Cardiac muscle cell (in vitro differentiated cells and primary cell): ENCODE measurements around the gene SMYD3. TPM values are rescaled to one million over a fixed set of nuclear protein-coding genes. Genes with fewer than 3 reads are reported as not detected.

Experiments
- DNase-seq, 2 donors: peaks; one replicate each; pipeline versions ENCODE4 v3.0.0 to v3.0.0-alpha.2; 2010 to 2017; ENCODE audit warnings: low read depth in 1 of 2, low spot score in 1 of 2
- H3K27ac ChIP-seq: fragments of 200-600 bp; sonication (generic); 2 replicates; pipeline ENCODE4 v1.5.1; 2016
- H3K27me3 ChIP-seq: fragments of 200-600 bp; sonication (generic); 2 replicates; pipeline ENCODE4 v1.6.0; 2016; ENCODE audit warnings: control low read depth
- H3K36me3 ChIP-seq: fragments of 200-600 bp; sonication (generic); 2 replicates; pipeline ENCODE4 v1.5.1; 2016; ENCODE audit warnings: control low read depth
- H3K4me1 ChIP-seq: fragments of 200-600 bp; sonication (generic); 2 replicates; pipeline ENCODE4 v1.8.1; 2017; ENCODE audit warnings: low read depth, mild to moderate bottlenecking, mixed run types
- H3K4me3 ChIP-seq: fragments of 200-600 bp; sonication (generic); 2 replicates; pipeline ENCODE4 v1.5.1; 2016; ENCODE audit warnings: mild to moderate bottlenecking
- H3K9me3 ChIP-seq: fragments of 200-600 bp; sonication (generic); 2 replicates; pipeline ENCODE4 v1.5.1; 2017; ENCODE audit warnings: low read depth, mild to moderate bottlenecking, control low read depth
- CTCF ChIP-seq: IDR thresholded peaks from 2 replicates; pipeline ENCODE4 v1.5.1; 2012; ENCODE audit warnings: low read depth, mild to moderate bottlenecking, low read length
- polyA plus RNA-seq: library from polyadenylated mRNA; unstranded; fragments of >200 nt; fragmentation: Nextera tagmentation; extraction: Ambion mirVana; gene quantifications from 2 replicates; pipeline ENCODE4 v1.2.1, GENCODE V29; 2016
- total RNA-seq: library from RNA; depleted of rRNA; stranded (reverse); fragments of >200 nt; gene quantifications from 2 replicates; pipeline ENCODE4 v1.2.3, GENCODE V29; 2016

SMYD3 gene
- total and polyA plus RNA-seq, 2 experiments from 2014 or later: 47.2 to 50.8 TPM

GRCh38 chr1:245753807-245754206, 753.3 kb downstream of the SMYD3 start:
- H3K9me3 ChIP-seq: no peaks in the 10 kb centered on the region
- H3K27ac ChIP-seq: no peak overlapping the region
- H3K27me3 ChIP-seq: no peaks in the 10 kb centered on the region
- H3K4me1 ChIP-seq: peaks cover 24% of the 10 kb centered on the region
- DNase-seq: no peak
- no peak for TF ChIP-seq CTCF
- H3K36me3 ChIP-seq: no peaks in the 10 kb centered on the region
- H3K4me3 ChIP-seq: no peak overlapping the region

GRCh38 chr1:245752561-245752960, 754.5 kb downstream of the SMYD3 start:
- Histone ChIP-seq H3K4me3 (no peak overlapping the region), H3K27me3 (no peaks in the 10 kb centered on the region), H3K4me1 (peaks cover 20% of the 10 kb centered on the region), H3K27ac (peak overlapping the region; percentile 71), H3K36me3 (no peaks in the 10 kb centered on the region), H3K9me3 (no peaks in the 10 kb centered on the region)
- peak in 1 of 2 donors; percentile 71 for DNase-seq
- TF ChIP-seq CTCF: no peak

- no peaks in the 10 kb centered on the region for H3K27me3 ChIP-seq
- no peaks in the 10 kb centered on the region for H3K36me3 ChIP-seq
- no peak for TF ChIP-seq CTCF
- DNase-seq: peak; percentile 7 to 52
- H3K4me3 ChIP-seq: no peak overlapping the region
- H3K27ac ChIP-seq: peak overlapping the region; percentile 71
- H3K4me1 ChIP-seq: peaks cover 20% of the 10 kb centered on the region
- H3K9me3 ChIP-seq: no peaks in the 10 kb centered on the region
Observed at GRCh38 chr1:245751726-245752470, 755.2 kb downstream of the SMYD3 start.

GRCh38 chr1:245751116-245751515, 756.0 kb downstream of the SMYD3 start:
- DNase-seq: peak in 1 of 2 donors; percentile 91
- H3K4me1 ChIP-seq: peaks cover 20% of the 10 kb centered on the region
- no peaks in the 10 kb centered on the region for H3K9me3 ChIP-seq
- no peaks in the 10 kb centered on the region for H3K36me3 ChIP-seq
- no peaks in the 10 kb centered on the region for H3K27me3 ChIP-seq
- no peak overlapping the region for H3K4me3 ChIP-seq
- H3K27ac ChIP-seq: no peak overlapping the region
- TF ChIP-seq CTCF: no peak

- no peak for TF ChIP-seq CTCF
- H3K4me3 ChIP-seq: no peak overlapping the region
- H3K27ac ChIP-seq: no peak overlapping the region
- H3K27me3 ChIP-seq: no peaks in the 10 kb centered on the region
- H3K36me3 ChIP-seq: no peaks in the 10 kb centered on the region
- no peak for DNase-seq
- H3K9me3 ChIP-seq: no peaks in the 10 kb centered on the region
- peaks cover 20% of the 10 kb centered on the region for H3K4me1 ChIP-seq
Observed at GRCh38 chr1:245750261-245750660, 756.8 kb downstream of the SMYD3 start.
